T-helper 2 cell treated with Interferon-gamma antibody and Interleukin-4, amounts not matched to agents 5 μg/mL and 100 μg/mL, for 36 hours (primary cell): ENCODE measurements around the gene VPS8.
"Not testable (repeated sequence)": the region's sequence is repeated elsewhere in the genome, so short reads cannot be mapped to it uniquely, and the experiment has no call there.

Experiments
- DNase-seq: peaks from one replicate; pipeline ENCODE4 v3.0.0; 2021; ENCODE audit warnings: low spot score
- H3K27ac Mint-ChIP-seq: one replicate; pipeline ENCODE4 v1.8.0; 2021; ENCODE audit warnings: mild to moderate bottlenecking, mixed read lengths
- H3K27me3 Mint-ChIP-seq: one replicate; pipeline ENCODE4 v1.8.0; 2021; ENCODE audit warnings: low read depth, mixed read lengths
- H3K36me3 Mint-ChIP-seq: one replicate; pipeline ENCODE4 v1.8.0; 2021; ENCODE audit warnings: low read depth, mixed read lengths
- H3K4me1 Mint-ChIP-seq: one replicate; pipeline ENCODE4 v1.8.0; 2021; ENCODE audit warnings: low read depth, mixed read lengths
- H3K4me3 Mint-ChIP-seq: one replicate; pipeline ENCODE4 v1.8.0; 2022; ENCODE audit warnings: mild to moderate bottlenecking, moderate library complexity, mixed read lengths
- H3K9me3 Mint-ChIP-seq: one replicate; pipeline ENCODE4 v1.8.0; 2021; ENCODE audit warnings: mixed read lengths

VPS8 gene

DNA sequence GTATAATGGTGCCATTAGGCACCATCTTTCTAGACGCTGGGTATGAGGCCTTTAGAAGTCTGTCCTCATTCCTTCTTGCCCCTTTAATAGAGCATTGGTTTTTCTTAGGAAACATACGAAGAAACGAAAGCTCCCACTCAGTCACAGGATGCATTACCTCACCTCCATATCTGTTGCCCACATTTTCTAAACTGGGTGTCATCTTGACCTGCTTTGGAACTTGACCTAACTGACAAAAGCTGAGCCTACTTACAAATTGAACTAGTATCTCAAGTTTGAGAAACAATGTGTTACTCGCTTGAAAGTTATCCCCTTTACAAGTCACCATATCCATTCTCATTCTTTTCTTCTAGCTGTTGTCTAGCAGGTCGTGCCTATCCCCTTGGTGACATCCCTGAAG, 102.7 kb downstream of the VPS8 start:
- Mint-ChIP-seq H3K4me3 (no peak overlapping the region), H3K4me1 (no peaks in the 10 kb centered on the region), H3K36me3 (peaks cover 27% of the 10 kb centered on the region), H3K27me3 (no peaks in the 10 kb centered on the region), H3K27ac (no peak overlapping the region), H3K9me3 (no peaks in the 10 kb centered on the region)
- no peak for DNase-seq

DNA sequence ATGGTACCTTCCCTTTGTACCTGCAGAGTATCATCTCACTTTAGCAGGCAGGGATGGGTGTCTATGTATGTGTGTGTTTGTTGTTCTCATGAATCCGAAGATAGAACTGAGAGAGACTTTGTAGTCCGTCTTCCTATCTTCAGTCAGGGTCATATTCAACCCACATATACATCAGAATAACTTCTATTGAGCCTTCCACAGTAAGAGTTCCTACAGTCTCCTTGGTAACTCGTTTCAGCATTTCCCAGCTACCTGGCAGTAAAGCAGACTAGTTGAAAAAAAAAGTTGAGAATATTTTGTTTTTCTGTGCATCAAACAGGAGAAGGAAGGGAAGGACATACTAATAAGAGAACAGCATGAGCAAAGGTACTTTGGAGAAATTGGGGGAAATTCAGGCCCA, 106.8 kb downstream of the VPS8 start:
- DNase-seq = no peak
- H3K27ac Mint-ChIP-seq = no peak overlapping the region
- H3K4me3 Mint-ChIP-seq = no peak overlapping the region
- no peaks in the 10 kb centered on the region for H3K4me1 Mint-ChIP-seq
- no peaks in the 10 kb centered on the region for H3K27me3 Mint-ChIP-seq
- H3K9me3 Mint-ChIP-seq = no peaks in the 10 kb centered on the region
- peaks cover 25% of the 10 kb centered on the region for H3K36me3 Mint-ChIP-seq

DNA sequence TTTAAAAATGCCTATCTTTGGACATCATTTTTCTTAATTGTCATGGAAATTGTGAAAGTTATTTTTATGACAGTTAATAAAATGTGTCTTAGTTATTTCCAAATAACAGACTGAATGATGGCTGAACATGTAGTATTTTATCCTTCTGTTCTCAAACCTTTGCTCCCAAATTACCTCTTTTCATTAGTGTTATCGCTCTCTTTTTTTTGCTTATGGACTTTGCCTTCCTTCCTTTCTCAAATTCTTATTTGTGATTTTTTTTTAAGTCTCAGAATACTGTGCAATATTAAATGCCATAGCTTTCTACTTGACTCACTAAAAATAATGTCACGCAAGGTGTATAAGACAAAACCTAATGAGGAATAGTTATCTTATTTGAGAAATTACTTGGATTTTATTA, 107.7 kb downstream of the VPS8 start:
- no peak for DNase-seq
- Mint-ChIP-seq H3K27ac (no peak overlapping the region), H3K9me3 (no peaks in the 10 kb centered on the region), H3K36me3 (peaks cover 26% of the 10 kb centered on the region), H3K4me3 (no peak overlapping the region), H3K4me1 (no peaks in the 10 kb centered on the region), H3K27me3 (no peaks in the 10 kb centered on the region)

DNA sequence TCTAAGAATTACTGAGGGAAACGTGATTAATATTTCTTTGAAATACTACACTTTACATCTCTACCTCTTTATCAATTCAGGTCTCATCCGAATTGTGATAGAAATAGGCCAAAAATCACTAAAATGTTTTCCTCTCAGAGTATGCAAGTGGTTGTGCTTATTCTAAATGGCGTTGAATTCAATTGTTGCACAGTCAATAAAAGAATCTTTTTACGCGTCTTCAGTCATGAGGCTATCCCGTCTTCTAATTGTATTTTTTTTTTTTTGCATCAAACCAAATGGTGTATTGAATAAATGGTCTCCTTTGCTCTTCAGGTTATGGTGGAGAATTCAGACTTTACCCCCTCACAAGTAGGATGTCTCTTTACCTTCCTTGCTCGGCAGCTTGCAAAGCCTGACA, 112.6 kb downstream of the VPS8 start:
- H3K36me3 Mint-ChIP-seq = peaks cover 19% of the 10 kb centered on the region
- no peaks in the 10 kb centered on the region for H3K27me3 Mint-ChIP-seq
- H3K4me3 Mint-ChIP-seq = no peak overlapping the region
- H3K9me3 Mint-ChIP-seq = no peaks in the 10 kb centered on the region
- no peak for DNase-seq
- H3K27ac Mint-ChIP-seq = no peak overlapping the region
- no peaks in the 10 kb centered on the region for H3K4me1 Mint-ChIP-seq

DNA sequence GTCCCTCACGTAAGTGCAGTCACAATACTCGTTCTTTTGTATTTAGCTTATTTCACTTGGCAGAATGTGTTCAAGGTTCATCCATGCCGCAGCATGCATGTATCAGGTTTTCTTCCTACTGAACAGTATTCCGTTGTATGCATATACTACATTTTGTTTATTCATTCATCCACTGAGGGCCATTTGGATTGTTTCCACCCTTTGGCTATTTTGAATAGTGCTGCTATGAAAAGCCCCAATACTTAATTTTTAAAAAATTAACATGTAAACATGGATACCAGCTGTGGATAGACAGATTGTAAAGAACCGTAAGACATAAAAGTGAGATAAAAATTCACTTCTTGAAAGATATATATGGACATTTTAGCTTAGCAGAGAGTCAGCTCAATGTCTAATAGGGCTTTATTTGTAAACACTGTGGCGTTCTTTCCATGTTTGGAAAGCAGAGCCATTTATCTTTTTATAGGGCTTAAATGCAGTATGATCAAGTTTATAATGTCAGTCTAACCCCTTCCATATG, 115.9 kb downstream of the VPS8 start:
- Mint-ChIP-seq H3K9me3 (no peaks in the 10 kb centered on the region), H3K4me1 (no peaks in the 10 kb centered on the region), H3K27me3 (no peaks in the 10 kb centered on the region), H3K36me3 (peaks cover 19% of the 10 kb centered on the region), H3K4me3 (no peak overlapping the region), H3K27ac (no peak overlapping the region)
- no peak for DNase-seq

DNA sequence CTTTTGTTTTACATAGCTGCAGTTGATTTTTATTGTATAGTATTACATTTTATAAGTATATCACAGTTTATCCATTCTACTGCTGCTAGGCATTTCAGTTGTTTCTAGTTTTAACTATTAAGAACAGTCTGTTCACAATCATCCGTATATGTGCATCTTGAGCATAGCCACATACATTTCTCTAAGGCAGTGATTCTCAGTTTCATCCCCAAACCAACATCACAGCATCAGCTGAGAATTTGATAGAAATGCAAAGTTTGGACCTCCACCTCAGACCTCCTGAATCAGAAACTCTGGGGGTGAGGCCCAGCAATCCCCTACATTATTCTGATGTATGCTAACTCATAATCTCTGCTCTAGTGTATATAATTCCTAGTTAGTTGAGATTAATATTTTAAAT, 120.8 kb downstream of the VPS8 start:
- no peak for DNase-seq
- Mint-ChIP-seq H3K9me3 (no peaks in the 10 kb centered on the region), H3K36me3 (peaks cover 11% of the 10 kb centered on the region), H3K4me3 (no peak overlapping the region), H3K4me1 (no peaks in the 10 kb centered on the region), H3K27ac (no peak overlapping the region), H3K27me3 (no peaks in the 10 kb centered on the region)

DNA sequence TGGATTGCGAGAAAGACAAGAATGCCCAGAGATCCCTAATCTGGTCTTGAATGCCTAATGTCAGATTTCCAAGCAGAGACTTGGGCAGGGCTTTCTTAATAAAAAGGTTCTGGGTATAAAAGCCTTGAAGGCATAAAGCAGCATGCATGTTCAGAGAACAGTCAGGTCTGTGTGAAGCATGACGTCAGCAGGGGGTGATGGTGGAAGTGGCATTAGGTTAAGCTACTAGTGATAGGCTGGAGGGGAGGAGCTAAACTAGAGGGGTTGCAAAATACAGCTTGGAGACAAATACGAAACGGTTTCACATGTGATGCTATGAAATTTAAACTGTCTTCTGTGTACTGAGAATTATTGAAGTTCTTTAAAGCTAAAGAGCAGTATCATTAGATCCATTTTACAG, 125.6 kb downstream of the VPS8 start:
- Mint-ChIP-seq H3K4me3 (no peak overlapping the region), H3K27me3 (no peaks in the 10 kb centered on the region), H3K4me1 (no peaks in the 10 kb centered on the region), H3K27ac (no peak overlapping the region), H3K9me3 (no peaks in the 10 kb centered on the region), H3K36me3 (peaks cover 10% of the 10 kb centered on the region)
- no peak for DNase-seq

DNA sequence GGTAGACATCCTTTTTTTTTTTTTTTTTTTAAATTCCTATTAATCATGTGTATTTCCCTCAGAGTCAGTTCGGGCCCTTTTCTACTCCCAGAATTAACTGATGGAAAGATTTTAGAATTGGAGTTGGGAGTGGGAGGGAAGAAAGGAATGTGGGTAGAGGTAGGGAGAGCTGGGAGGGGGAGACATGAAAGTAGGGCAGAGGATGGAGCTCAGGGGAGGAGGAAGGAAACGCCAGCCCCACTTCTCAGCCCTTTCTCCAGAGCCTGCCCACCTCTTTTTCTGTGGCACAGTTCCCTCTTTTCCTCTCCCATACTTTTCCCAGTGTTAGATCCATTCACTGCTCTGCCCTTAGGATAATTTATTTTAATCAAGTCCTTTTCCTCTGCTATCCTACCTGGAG, 129.4 kb downstream of the VPS8 start:
- Mint-ChIP-seq H3K27ac (no peak overlapping the region), H3K4me1 (no peaks in the 10 kb centered on the region), H3K4me3 (no peak overlapping the region), H3K9me3 (no peaks in the 10 kb centered on the region), H3K36me3 (peaks cover 12% of the 10 kb centered on the region), H3K27me3 (no peaks in the 10 kb centered on the region)
- no peak for DNase-seq

DNA sequence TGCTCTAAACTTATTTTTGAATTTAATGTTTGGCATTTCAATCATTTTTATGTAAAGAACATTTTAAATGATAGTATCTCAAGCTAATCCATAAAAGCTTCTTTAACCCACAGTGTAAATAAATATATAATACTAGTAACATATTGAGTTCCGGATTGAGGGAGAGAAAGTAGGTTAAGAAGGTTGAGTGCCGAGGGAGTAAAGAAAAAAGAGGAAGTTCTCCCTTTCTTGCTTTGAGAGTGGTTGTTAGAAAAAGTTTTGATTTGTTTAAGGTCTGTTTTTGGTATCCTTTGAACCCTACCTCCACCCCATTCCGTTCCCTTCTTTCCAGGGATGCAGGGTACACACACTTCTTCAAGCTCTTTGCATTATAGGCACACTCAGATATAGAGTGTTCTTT, 130.8 kb downstream of the VPS8 start:
- Mint-ChIP-seq H3K4me3 (no peak overlapping the region), H3K4me1 (no peaks in the 10 kb centered on the region), H3K9me3 (no peaks in the 10 kb centered on the region), H3K27ac (no peak overlapping the region), H3K36me3 (peaks cover 15% of the 10 kb centered on the region), H3K27me3 (no peaks in the 10 kb centered on the region)
- no peak for DNase-seq

DNA sequence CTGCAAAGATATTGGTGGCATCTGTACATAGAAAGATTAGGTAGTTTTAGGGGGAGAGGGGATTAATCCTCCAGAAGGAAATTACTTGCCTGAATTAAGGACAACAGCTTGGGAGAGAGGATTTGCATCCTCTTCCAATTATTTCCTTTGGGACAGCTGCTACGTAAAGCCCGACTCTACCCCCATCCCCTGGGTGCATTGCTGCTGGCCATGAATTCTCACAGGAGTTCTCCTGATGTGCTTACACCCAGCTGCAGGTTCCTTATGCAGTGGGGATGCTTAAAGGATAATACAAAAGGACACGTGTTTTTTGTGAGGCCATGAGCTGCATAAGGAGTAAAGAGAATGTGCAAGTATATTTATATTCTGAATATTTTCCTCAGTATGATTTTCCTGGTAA, 132.3 kb downstream of the VPS8 start:
- H3K27me3 Mint-ChIP-seq = no peaks in the 10 kb centered on the region
- no peak overlapping the region for H3K4me3 Mint-ChIP-seq
- H3K27ac Mint-ChIP-seq = no peak overlapping the region
- no peaks in the 10 kb centered on the region for H3K9me3 Mint-ChIP-seq
- no peak for DNase-seq
- H3K36me3 Mint-ChIP-seq = peaks cover 15% of the 10 kb centered on the region
- no peaks in the 10 kb centered on the region for H3K4me1 Mint-ChIP-seq

DNA sequence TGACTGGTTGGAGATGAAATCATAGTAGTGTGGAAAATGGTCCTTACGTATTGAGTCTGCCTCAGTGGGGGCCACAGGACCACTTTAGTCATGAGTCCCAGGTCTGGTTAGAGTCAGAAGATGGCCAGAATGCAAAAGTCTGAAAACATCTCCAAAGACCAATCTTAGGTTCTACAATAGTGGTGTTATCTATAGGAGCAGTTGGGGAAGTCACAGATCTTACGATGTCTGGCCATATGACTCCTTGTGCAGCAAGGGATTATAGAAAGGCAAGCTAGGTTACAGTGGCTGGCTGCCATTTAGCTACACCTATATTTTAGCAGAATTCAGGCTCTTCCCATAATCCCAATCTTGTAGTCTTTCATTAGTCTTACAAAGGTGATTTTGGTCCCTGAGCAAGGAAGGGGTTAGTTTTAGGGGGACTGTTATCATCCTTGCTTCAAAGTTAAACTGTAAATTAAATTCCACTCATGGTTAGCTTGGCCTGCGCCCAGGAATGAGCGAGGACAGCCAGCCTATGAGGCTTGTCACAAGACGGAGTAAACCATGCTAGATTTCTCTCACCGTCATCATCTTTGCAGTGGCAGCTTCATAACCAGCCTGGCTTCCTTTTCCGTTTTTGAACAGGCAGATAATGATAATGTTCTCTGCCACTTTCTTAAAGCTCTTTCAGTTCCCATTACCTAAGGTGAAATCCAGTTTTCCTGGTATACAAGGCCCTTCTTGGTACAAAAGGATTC, 134.1 kb downstream of the VPS8 start:
- DNase-seq = no peak
- H3K4me3 Mint-ChIP-seq = no peak overlapping the region
- H3K4me1 Mint-ChIP-seq = no peaks in the 10 kb centered on the region
- no peak overlapping the region for H3K27ac Mint-ChIP-seq
- H3K36me3 Mint-ChIP-seq = peaks cover 16% of the 10 kb centered on the region
- no peaks in the 10 kb centered on the region for H3K9me3 Mint-ChIP-seq
- no peaks in the 10 kb centered on the region for H3K27me3 Mint-ChIP-seq

DNA sequence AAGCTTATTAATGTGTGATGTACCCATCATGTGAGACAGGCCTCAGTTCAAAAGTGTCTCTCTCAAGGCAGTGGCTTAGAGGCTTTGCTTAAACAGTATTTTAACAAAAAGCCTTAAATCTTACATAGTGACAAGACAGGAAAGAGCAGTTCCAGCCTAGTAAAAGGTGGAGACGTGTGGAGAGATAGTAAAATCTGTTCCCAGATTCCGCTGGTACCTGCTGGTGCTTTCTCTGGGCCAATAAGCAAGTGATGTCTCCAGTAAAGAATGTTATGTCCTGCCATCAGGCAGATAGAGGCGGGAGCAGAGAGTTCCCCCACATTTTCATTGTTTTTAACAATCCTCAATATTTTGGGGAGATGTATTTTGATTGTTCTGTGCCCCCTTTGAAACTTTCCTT, 135.0 kb downstream of the VPS8 start:
- Mint-ChIP-seq H3K27ac (no peak overlapping the region), H3K9me3 (no peaks in the 10 kb centered on the region), H3K4me3 (no peak overlapping the region), H3K27me3 (no peaks in the 10 kb centered on the region), H3K36me3 (peaks cover 18% of the 10 kb centered on the region), H3K4me1 (no peaks in the 10 kb centered on the region)
- DNase-seq = no peak

DNA sequence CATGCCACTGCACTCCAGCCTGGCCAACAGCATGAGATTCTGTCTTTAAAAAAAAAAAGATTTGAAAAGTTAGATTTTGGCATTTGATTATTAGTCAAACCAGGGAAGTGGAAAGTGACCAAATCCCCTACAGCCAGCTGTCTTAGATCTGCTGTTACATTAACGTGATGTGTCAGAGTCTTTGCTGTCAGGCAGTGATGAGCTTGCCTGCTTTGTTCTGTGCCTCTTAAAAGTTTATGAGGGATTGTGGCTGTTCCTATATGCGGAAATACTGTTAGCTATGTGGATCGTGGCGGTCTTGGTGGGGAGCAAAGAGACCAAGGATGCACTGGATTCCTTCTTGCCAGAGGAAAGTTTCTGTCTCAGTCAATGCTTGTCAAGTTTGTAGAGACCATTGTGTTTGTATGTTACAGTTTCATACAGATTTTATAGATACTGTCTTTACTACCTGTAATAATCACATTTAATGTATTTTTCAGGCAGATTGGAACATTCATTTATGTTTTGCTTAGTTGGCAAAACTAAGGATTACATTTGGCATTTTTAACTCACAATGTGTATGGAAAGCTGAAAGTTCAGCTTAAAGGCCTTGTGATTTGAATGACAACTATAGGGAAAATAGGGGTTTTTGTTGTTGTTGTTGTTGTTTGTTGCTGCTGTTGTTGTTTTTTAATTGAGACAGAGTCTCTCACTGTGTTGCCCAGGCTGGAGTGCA, 137.4 kb downstream of the VPS8 start:
- Mint-ChIP-seq H3K27me3 (no peaks in the 10 kb centered on the region), H3K4me1 (peaks cover 14% of the 10 kb centered on the region), H3K36me3 (peaks cover 14% of the 10 kb centered on the region), H3K27ac (no peak overlapping the region), H3K4me3 (no peak overlapping the region), H3K9me3 (no peaks in the 10 kb centered on the region)
- DNase-seq = no peak

DNA sequence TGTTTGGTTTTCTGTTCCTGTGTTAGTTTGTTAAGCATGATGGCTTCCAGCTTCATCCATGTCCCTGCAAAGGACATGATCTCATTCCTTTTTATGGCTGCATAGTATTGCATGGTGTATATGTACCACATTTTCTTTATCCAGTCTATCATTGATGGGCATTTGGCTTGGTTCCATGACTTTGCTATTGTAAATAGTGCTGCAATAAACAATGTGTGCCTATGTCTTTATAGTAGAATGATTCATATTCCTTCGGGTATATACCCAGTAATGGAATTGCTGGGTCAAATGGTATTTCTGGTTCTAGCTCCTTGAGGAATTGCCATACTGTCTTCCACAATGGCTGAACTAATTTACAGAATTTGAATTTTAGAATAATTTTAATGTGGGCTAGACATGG, 138.8 kb downstream of the VPS8 start:
- not testable (repeated sequence) for H3K4me3 Mint-ChIP-seq, H3K27ac Mint-ChIP-seq, H3K27me3 Mint-ChIP-seq, H3K9me3 Mint-ChIP-seq, DNase-seq
- peaks cover 17% of the 10 kb centered on the region for H3K36me3 Mint-ChIP-seq
- peaks cover 14% of the 10 kb centered on the region for H3K4me1 Mint-ChIP-seq
